AG10803 (cell line): ENCODE results near the gene PODNL1.

Source experiments
- DNase-seq: peaks from one replicate; pipeline ENCODE4 v3.0.0; 2010; ENCODE audit warnings: low read depth
- H3K4me3 ChIP-seq: 2 replicates; pipeline ENCODE4 v1.5.1; 2011; ENCODE audit warnings: mild to moderate bottlenecking, low read length, control low read depth
- CTCF ChIP-seq: conservative IDR thresholded peaks from 2 replicates; pipeline ENCODE4 v1.5.1; 2011; ENCODE audit warnings: mild to moderate bottlenecking, low read length, control low read depth, inconsistent platforms

The PODNL1 gene

GRCh38 chr19:13965377-13965896, 27.2 kb upstream of the PODNL1 start:
- no peak for TF ChIP-seq CTCF
- H3K4me3 ChIP-seq, result no peak overlapping the region
- no peak for DNase-seq

GRCh38 chr19:13964776-13965175, 26.6 kb upstream of the PODNL1 start:
- no peak for TF ChIP-seq CTCF
- H3K4me3 ChIP-seq, result no peak overlapping the region
- peak; percentile 16 for DNase-seq

- H3K4me3 ChIP-seq, result no peak overlapping the region
- no peak for DNase-seq
- no peak for TF ChIP-seq CTCF
These were observed 25.4 kb upstream of the PODNL1 start for GRCh38 chr19:13963603-13964105.

- H3K4me3 ChIP-seq, result no peak overlapping the region
- DNase-seq, result no peak
- TF ChIP-seq CTCF, result no peak
These were observed 24.7 kb upstream of the PODNL1 start for GRCh38 chr19:13962699-13963602.

DNA sequence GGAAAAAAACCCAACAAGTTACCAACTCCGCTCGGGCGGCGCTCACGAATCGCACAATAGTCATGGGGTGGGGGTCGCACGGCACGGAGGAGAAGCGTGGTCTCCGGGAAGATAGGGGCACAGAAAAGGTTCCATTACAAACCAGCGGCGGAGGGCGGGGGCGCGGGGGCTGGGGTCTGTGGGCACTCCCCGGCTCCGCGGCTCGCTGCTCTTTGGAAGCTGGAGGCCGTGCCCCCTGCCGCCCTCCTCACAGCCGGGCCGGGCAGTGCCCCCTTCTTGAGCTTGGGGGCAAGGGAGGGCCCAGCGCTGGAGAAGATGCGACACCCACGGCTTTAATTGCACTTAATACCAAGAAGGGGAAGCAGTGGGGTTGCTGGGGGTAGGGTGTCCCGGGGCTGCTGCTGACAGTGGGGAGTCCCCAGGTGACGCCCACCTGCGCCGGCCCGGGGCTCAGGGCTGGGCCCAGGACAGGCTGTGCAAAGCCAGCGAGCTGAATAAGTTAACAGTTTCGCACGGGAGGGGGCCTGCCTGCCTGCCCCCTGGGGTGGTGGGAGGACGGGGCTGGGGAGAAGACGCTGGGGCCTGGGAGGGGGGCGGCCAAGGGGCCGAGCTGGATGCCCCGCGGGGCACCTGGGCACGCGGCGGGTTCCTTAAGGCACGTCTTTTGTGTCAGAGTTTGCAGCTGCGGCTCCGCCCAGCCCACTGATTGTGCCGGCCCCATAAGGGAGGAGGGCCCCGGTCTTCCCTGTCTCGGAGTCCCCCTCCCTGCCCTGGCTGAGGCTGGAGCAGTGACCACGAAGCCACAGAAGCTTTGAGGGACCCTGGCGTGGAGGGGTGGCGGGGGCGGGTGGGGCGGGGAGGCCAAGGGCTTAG, 23.8 kb upstream of the PODNL1 start:
- TF ChIP-seq CTCF, result no peak
- no peak for DNase-seq
- H3K4me3 ChIP-seq, result no peak overlapping the region

DNA sequence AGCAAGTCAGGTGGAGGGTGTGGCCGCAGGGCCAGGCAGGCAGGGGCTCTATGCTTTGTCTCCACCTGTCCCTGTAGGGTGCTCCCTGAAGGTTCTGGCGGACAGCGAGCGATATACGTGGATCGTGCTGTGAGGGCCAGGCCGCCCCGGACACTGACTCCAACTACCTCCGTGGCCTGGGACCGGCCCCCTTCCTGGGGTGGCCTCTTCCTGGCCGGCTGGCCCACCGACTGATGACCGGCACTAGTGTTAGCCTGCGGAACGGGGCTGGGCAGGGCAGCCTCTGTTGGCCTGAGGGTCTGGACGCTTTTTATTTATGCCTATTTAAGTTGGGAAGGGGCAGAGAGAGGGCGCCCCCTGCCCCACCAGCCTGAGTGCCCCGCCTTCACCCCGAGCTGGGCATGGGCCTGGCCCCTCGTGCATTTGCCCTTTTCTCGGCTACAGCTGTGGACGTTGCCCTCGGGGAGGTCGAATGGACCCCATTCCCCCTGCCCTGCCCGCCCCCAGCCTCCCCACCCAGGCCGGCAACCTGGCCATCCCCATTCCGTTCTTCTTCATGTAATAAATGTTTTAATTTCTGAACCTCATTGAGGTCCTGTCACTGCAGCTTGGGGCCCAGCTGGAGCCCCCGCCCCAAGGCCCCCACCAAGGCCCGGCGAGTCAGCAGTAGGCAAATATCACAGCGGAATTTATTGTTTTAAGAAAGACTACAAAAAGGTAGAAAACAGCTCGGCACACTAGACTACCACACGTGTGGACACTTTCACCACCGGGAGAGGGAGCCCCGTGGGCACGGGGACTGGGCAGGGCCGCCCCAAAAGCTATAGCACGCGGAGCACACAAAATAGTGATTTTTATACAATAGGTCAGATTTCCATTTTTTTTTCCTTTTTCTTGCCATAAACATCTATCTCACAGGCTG, 22.9 kb upstream of the PODNL1 start:
- DNase-seq, result no peak
- no peak for TF ChIP-seq CTCF
- H3K4me3 ChIP-seq, result no peak overlapping the region
